ENCODE data around the gene ASF1A.

The ASF1A gene

GRCh38 chr6:118905084-118905483 is 11.1 kb downstream of the ASF1A start:
- in situ Hi-C loops (cut with HindIII; ENCODE audit: low pct_unique_long_range_greater_than_20kb, low sequenced_read_pairs): no loop called here
- TF ChIP-seq JUND (IDR thresholded peaks at IDR 0.05; ENCODE audit: low read depth): no peak
- no peak for DNase-seq (ENCODE audit: low read depth in 1 of 2, low spot score in 1 of 2)

DNA sequence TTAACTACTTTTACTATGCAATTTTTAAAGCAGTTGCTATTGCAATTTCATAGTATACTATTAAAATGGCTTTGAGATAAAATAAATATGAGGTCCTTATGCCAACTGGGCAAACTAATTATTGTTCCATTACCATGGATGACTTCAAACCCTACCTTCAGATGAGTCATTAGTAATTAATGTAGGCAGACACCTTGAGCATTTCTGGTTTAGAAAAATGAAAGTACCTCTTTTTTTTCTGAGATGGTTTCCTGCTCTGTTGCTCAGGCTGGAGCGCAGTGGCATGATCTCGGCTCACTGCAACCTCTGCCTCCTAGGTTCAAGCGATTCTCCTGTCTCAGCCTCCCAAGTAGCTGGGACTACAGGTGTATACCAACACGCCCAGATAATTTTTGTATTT is 11.9 kb downstream of the ASF1A start:
- TF ChIP-seq JUND (IDR thresholded peaks at IDR 0.05; ENCODE audit: low read depth): no peak
- no peak for DNase-seq (ENCODE audit: low read depth in 1 of 2, low spot score in 1 of 2)
- in situ Hi-C loops (cut with HindIII; ENCODE audit: low pct_unique_long_range_greater_than_20kb, low sequenced_read_pairs): no loop called here

DNA sequence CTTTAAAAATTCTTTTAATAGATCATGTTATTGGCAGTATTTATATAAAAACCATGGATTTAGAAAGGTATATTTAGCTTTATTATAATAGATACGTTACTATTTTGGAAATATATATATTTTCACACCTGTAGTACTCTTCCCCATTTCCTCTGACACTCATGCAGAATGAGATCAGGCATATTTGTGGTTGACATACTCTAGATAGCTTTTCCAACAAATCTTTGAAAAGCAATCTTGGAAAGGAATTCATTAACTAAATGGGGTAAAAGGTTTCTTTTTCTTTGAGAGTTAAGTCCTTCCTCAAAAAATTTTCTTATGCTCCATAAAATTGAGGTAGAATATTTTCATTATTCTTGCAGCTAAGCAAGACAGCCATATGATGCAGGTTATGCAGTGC is 14.5 kb downstream of the ASF1A start:
- in situ Hi-C loops (cut with HindIII; ENCODE audit: low pct_unique_long_range_greater_than_20kb, low sequenced_read_pairs): no loop called here
- TF ChIP-seq JUND (IDR thresholded peaks at IDR 0.05; ENCODE audit: low read depth): no peak
- no peak for DNase-seq (ENCODE audit: low read depth in 1 of 2, low spot score in 1 of 2)

DNA sequence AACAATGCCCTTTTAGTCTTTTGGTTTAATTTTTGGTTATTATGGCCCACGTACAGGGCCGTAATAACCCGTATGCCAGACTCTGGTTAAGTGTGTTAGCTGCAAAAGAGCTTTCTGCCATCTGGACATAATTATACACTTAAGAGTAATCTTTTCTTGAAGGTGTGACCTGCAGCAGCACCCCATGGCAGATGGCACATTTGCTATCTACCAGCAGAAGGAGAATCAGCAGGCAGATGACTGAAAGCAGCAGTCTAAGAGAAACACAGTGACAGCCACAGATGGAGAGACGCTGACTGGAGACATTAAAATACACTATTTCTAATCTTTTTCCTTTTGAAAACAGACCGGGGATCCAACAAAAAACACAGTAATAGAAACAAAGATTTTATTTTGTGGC is 18.7 kb downstream of the ASF1A start:
- TF ChIP-seq JUND (IDR thresholded peaks at IDR 0.05; ENCODE audit: low read depth): no peak
- in situ Hi-C loops (cut with HindIII; ENCODE audit: low pct_unique_long_range_greater_than_20kb, low sequenced_read_pairs): no loop called here
- no peak for DNase-seq (ENCODE audit: low read depth in 1 of 2, low spot score in 1 of 2)

- no peak for TF ChIP-seq JUND (IDR thresholded peaks at IDR 0.05; ENCODE audit: low read depth)
- in situ Hi-C loops (cut with HindIII; ENCODE audit: low pct_unique_long_range_greater_than_20kb, low sequenced_read_pairs): no loop called here
These were observed 19.2 kb downstream of the ASF1A start for GRCh38 chr6:118913161-118913560.

DNA sequence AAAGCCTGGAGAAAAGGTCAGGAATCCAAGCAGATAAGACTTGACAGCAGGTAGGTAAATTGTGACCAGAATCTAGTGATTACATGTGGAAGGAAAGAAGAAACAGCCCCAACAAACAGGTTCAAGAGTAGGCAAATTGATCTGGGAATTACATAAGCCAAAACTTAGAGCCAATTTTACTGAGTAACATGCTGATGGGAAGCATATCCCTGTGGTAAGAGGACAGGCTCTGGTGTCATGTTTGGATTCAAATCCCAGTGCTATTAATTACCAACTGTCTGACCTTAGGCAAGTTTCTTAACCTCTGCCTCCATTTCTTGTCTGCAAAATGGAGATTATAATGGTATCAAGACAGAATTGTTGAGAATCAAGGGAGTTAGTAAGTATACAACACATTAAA is 20.6 kb downstream of the ASF1A start:
- no peak for DNase-seq (ENCODE audit: low read depth in 1 of 2, low spot score in 1 of 2)
- TF ChIP-seq JUND (IDR thresholded peaks at IDR 0.05; ENCODE audit: low read depth): no peak
- in situ Hi-C loops (cut with HindIII; ENCODE audit: low pct_unique_long_range_greater_than_20kb, low sequenced_read_pairs): no loop called here

More at GRCh38 chr6:118913161-118913560, 19.2 kb downstream of the ASF1A start:
- DNase-seq (ENCODE audit: low read depth in 1 of 2, low spot score in 1 of 2): no peak

- TF ChIP-seq JUND (IDR thresholded peaks at IDR 0.05; ENCODE audit: low read depth): no peak
- in situ Hi-C loops (cut with HindIII; ENCODE audit: low pct_unique_long_range_greater_than_20kb, low sequenced_read_pairs): no loop called here
- no peak for DNase-seq (ENCODE audit: low read depth in 1 of 2, low spot score in 1 of 2)
These were observed 23.8 kb downstream of the ASF1A start for GRCh38 chr6:118917546-118918328.

DNA sequence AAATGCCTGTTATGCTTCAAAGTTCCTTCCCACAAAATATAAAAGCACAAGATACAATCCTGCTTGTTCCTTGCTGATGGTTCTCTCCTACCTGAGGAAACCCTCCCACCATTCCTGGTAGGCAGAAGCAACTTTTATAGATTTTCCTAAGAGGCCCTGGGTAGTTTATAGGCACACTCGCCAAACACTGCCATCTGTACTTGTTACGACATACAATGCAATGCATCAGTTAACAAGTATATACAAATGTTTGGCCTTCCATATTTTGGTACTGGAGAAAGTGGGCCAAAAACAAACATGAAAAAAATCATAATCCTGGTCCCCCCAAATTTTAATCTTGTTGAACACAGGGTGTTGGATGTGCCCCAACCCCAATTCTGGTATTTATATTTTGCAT is 24.4 kb downstream of the ASF1A start:
- TF ChIP-seq JUND (IDR thresholded peaks at IDR 0.05; ENCODE audit: low read depth): no peak
- in situ Hi-C loops (cut with HindIII; ENCODE audit: low pct_unique_long_range_greater_than_20kb, low sequenced_read_pairs): no loop called here
- no peak for DNase-seq (ENCODE audit: low read depth in 1 of 2, low spot score in 1 of 2)

GRCh38 chr6:118921084-118921483 is 27.1 kb downstream of the ASF1A start:
- DNase-seq (ENCODE audit: low read depth in 1 of 2, low spot score in 1 of 2): no peak
- no peak for TF ChIP-seq JUND (IDR thresholded peaks at IDR 0.05; ENCODE audit: low read depth)
- in situ Hi-C loops (cut with HindIII; ENCODE audit: low pct_unique_long_range_greater_than_20kb, low sequenced_read_pairs): no loop called here

- no peak for DNase-seq (ENCODE audit: low read depth in 1 of 2, low spot score in 1 of 2)
- no peak for TF ChIP-seq JUND (IDR thresholded peaks at IDR 0.05; ENCODE audit: low read depth)
- in situ Hi-C loops (cut with HindIII; ENCODE audit: low pct_unique_long_range_greater_than_20kb, low sequenced_read_pairs): no loop called here
These were observed 29.1 kb downstream of the ASF1A start for GRCh38 chr6:118923035-118923434.

DNA sequence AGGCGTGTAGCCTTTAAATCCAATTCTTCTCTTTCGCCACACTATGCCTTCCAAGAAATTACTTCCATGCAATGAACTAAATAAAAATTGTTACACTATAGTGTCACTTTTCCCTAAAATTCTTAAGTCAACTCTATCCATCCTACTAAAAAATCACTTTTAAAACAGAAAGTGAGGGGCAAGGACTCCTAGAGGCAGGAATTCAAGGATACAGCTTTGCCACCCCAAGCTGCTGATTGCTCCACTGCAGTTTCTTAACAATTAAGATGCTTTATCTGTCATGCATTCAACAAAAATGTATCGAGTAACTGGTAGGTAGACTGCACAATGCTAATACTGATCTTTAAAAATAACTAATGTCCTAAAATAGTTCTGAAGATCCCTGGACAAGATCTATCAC is 36.7 kb downstream of the ASF1A start:
- no peak for TF ChIP-seq JUND (IDR thresholded peaks at IDR 0.05; ENCODE audit: low read depth)
- in situ Hi-C loops (cut with HindIII; ENCODE audit: low pct_unique_long_range_greater_than_20kb, low sequenced_read_pairs): no loop called here
- no peak for DNase-seq (ENCODE audit: low read depth in 1 of 2, low spot score in 1 of 2)

GRCh38 chr6:118931436-118931835 is 37.5 kb downstream of the ASF1A start:
- in situ Hi-C loops (cut with HindIII; ENCODE audit: low pct_unique_long_range_greater_than_20kb, low sequenced_read_pairs): no loop called here
- no peak for TF ChIP-seq JUND (IDR thresholded peaks at IDR 0.05; ENCODE audit: low read depth)
- DNase-seq (ENCODE audit: low read depth in 1 of 2, low spot score in 1 of 2): no peak

- in situ Hi-C loops (cut with HindIII; ENCODE audit: low pct_unique_long_range_greater_than_20kb, low sequenced_read_pairs): no loop called here
- no peak for TF ChIP-seq JUND (IDR thresholded peaks at IDR 0.05; ENCODE audit: low read depth)
- no peak for DNase-seq (ENCODE audit: low read depth in 1 of 2, low spot score in 1 of 2)
These were observed 38.5 kb downstream of the ASF1A start for GRCh38 chr6:118932421-118932820.
